HUES48 (cell line): ENCODE data around the gene IL1R2.

Experiments
- H3K27ac ChIP-seq: one replicate; pipeline ENCODE4 v1.7.0; 2013; ENCODE audit warnings: low read depth, low read length, inconsistent platforms
- H3K27me3 ChIP-seq: 2 replicates; pipeline ENCODE4 v1.6.1; 2013; ENCODE audit warnings: mild to moderate bottlenecking, low read length; ENCODE audit not compliant: control insufficient read depth, insufficient read depth
- H3K36me3 ChIP-seq: 2 replicates; pipeline ENCODE4 v1.6.1; 2013; ENCODE audit warnings: low read length; ENCODE audit not compliant: control insufficient read depth, insufficient read depth
- H3K4me1 ChIP-seq: 2 replicates; pipeline ENCODE4 v1.6.1; 2013; ENCODE audit warnings: mild to moderate bottlenecking, low read length; ENCODE audit not compliant: control insufficient read depth, insufficient read depth
- H3K4me3 ChIP-seq: 2 replicates; pipeline ENCODE4 v1.5.1; 2013; ENCODE audit warnings: mild to moderate bottlenecking, low read depth, low read length
- H3K9ac ChIP-seq: 2 replicates; pipeline ENCODE4 v1.6.1; 2013; ENCODE audit warnings: mild to moderate bottlenecking, low read depth, low read length, moderate library complexity
- H3K9me3 ChIP-seq: 2 replicates; pipeline ENCODE4 v1.6.1; 2013; ENCODE audit warnings: low read length; ENCODE audit not compliant: control insufficient read depth, insufficient read depth

Gene IL1R2

GRCh38 chr2:102055346-102055990, 63.7 kb downstream of the IL1R2 start:
- Histone ChIP-seq H3K27me3 (no peaks in the 10 kb centered on the region), H3K4me3 (no peak overlapping the region), H3K36me3 (no peaks in the 10 kb centered on the region), H3K4me1 (no peaks in the 10 kb centered on the region), H3K9ac (no peak overlapping the region), H3K9me3 (no peaks in the 10 kb centered on the region), H3K27ac (no peak overlapping the region)

- H3K9me3 ChIP-seq = no peaks in the 10 kb centered on the region
- H3K27me3 ChIP-seq = no peaks in the 10 kb centered on the region
- no peaks in the 10 kb centered on the region for H3K36me3 ChIP-seq
- no peaks in the 10 kb centered on the region for H3K4me1 ChIP-seq
- H3K27ac ChIP-seq = no peak overlapping the region
- no peak overlapping the region for H3K4me3 ChIP-seq
- H3K9ac ChIP-seq = no peak overlapping the region
Observed at GRCh38 chr2:102056079-102056581, 64.4 kb downstream of the IL1R2 start.

GRCh38 chr2:102057502-102058292, 65.9 kb downstream of the IL1R2 start:
- Histone ChIP-seq H3K27me3 (no peaks in the 10 kb centered on the region), H3K4me3 (no peak overlapping the region), H3K4me1 (no peaks in the 10 kb centered on the region), H3K9ac (no peak overlapping the region), H3K27ac (no peak overlapping the region), H3K9me3 (no peaks in the 10 kb centered on the region), H3K36me3 (no peaks in the 10 kb centered on the region)

- Histone ChIP-seq H3K4me1 (no peaks in the 10 kb centered on the region), H3K27me3 (no peaks in the 10 kb centered on the region), H3K9me3 (no peaks in the 10 kb centered on the region), H3K36me3 (no peaks in the 10 kb centered on the region), H3K4me3 (no peak overlapping the region), H3K9ac (no peak overlapping the region), H3K27ac (no peak overlapping the region)
Observed at GRCh38 chr2:102058293-102058833, 66.6 kb downstream of the IL1R2 start.

- H3K36me3 ChIP-seq = no peaks in the 10 kb centered on the region
- H3K4me1 ChIP-seq = no peaks in the 10 kb centered on the region
- no peak overlapping the region for H3K27ac ChIP-seq
- H3K9me3 ChIP-seq = no peaks in the 10 kb centered on the region
- H3K4me3 ChIP-seq = no peak overlapping the region
- H3K9ac ChIP-seq = no peak overlapping the region
- H3K27me3 ChIP-seq = no peaks in the 10 kb centered on the region
Observed at GRCh38 chr2:102059151-102059550, 67.4 kb downstream of the IL1R2 start.

- no peaks in the 10 kb centered on the region for H3K27me3 ChIP-seq
- H3K9me3 ChIP-seq = no peaks in the 10 kb centered on the region
- no peak overlapping the region for H3K9ac ChIP-seq
- no peaks in the 10 kb centered on the region for H3K36me3 ChIP-seq
- H3K27ac ChIP-seq = no peak overlapping the region
- H3K4me1 ChIP-seq = no peaks in the 10 kb centered on the region
- no peak overlapping the region for H3K4me3 ChIP-seq
Observed at GRCh38 chr2:102060047-102060446, 68.3 kb downstream of the IL1R2 start.

GRCh38 chr2:102060792-102061191, 69.0 kb downstream of the IL1R2 start:
- no peak overlapping the region for H3K9ac ChIP-seq
- no peaks in the 10 kb centered on the region for H3K9me3 ChIP-seq
- H3K27ac ChIP-seq = no peak overlapping the region
- H3K27me3 ChIP-seq = no peaks in the 10 kb centered on the region
- H3K36me3 ChIP-seq = no peaks in the 10 kb centered on the region
- H3K4me1 ChIP-seq = no peaks in the 10 kb centered on the region
- no peak overlapping the region for H3K4me3 ChIP-seq

- H3K27me3 ChIP-seq = no peaks in the 10 kb centered on the region
Observed at GRCh38 chr2:102061286-102061699, 69.5 kb downstream of the IL1R2 start.

GRCh38 chr2:102061962-102062795, 70.4 kb downstream of the IL1R2 start:
- no peaks in the 10 kb centered on the region for H3K27me3 ChIP-seq
- H3K36me3 ChIP-seq = no peaks in the 10 kb centered on the region
- H3K27ac ChIP-seq = no peak overlapping the region
- H3K4me3 ChIP-seq = no peak overlapping the region
- no peaks in the 10 kb centered on the region for H3K4me1 ChIP-seq
- H3K9me3 ChIP-seq = no peaks in the 10 kb centered on the region
- H3K9ac ChIP-seq = no peak overlapping the region

More at GRCh38 chr2:102061286-102061699, 69.5 kb downstream of the IL1R2 start:
- Histone ChIP-seq H3K36me3 (no peaks in the 10 kb centered on the region), H3K27ac (no peak overlapping the region), H3K9ac (no peak overlapping the region), H3K4me3 (no peak overlapping the region), H3K9me3 (no peaks in the 10 kb centered on the region), H3K4me1 (no peaks in the 10 kb centered on the region)

GRCh38 chr2:102062802-102063201, 71.0 kb downstream of the IL1R2 start:
- H3K9me3 ChIP-seq = no peaks in the 10 kb centered on the region
- H3K4me1 ChIP-seq = no peaks in the 10 kb centered on the region
- no peaks in the 10 kb centered on the region for H3K27me3 ChIP-seq
- H3K36me3 ChIP-seq = no peaks in the 10 kb centered on the region
- H3K9ac ChIP-seq = no peak overlapping the region
- no peak overlapping the region for H3K4me3 ChIP-seq
- no peak overlapping the region for H3K27ac ChIP-seq
